ENCODE results near the gene SNAPC3.

- TF ChIP-seq CTCF (IDR thresholded peaks at IDR 0.05) (peak in 2 of 3 experiments; percentile 20 to 47), POLR2A (IDR thresholded peaks at IDR 0.05) (peak; percentile 37)
These were observed 88.3 kb downstream of the SNAPC3 start, which contains the start of gene PSIP1 for GRCh38 chr9:15510789-15511575.
